A673 (cell line): ENCODE data around the gene ADAMTS2.

Source experiments
- EZH2 ChIP-seq: fragments of 200-600 bp; sonication (generic); IDR thresholded peaks from 2 replicates; pipeline ENCODE4 v1.6.1; 2017; ENCODE audit warnings: borderline replicate concordance, low read depth, mild to moderate bottlenecking, mixed read lengths, antibody characterized with exemption, low read length; ENCODE audit not compliant: poor library complexity, severe bottlenecking
- TF ChIP-seq, protein P1 (sequence below): fragments of 300-800, 200-600 bp; sonication (generic); conservative IDR thresholded peaks from 2 replicates; pipeline ENCODE4 v1.5.1; 2017; ENCODE audit warnings: low read depth, mild to moderate bottlenecking, antibody characterized with exemption, low read length, moderate library complexity, mixed read lengths

DNA sequence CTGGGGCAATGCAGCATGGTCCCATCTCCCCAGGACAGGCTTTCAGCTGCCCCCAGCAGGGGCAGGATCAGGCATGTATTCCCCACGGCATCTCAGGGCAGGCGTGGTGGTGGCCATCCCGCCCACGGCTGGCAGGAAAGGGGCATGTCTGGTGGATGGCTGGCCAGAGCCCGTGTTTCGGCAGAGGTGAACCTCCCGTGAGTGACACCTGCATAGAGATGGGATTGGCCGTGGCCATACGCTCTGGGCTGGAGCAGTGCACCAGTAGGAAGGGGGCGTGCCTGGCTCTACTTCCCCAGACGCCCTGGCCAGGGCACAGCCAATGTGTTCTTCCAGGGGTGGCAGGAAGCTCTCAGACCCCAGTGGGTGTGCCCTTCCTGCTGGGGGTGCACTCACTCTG lies 146.0 kb downstream of the ADAMTS2 start:
- TF ChIP-seq, protein P1, sequence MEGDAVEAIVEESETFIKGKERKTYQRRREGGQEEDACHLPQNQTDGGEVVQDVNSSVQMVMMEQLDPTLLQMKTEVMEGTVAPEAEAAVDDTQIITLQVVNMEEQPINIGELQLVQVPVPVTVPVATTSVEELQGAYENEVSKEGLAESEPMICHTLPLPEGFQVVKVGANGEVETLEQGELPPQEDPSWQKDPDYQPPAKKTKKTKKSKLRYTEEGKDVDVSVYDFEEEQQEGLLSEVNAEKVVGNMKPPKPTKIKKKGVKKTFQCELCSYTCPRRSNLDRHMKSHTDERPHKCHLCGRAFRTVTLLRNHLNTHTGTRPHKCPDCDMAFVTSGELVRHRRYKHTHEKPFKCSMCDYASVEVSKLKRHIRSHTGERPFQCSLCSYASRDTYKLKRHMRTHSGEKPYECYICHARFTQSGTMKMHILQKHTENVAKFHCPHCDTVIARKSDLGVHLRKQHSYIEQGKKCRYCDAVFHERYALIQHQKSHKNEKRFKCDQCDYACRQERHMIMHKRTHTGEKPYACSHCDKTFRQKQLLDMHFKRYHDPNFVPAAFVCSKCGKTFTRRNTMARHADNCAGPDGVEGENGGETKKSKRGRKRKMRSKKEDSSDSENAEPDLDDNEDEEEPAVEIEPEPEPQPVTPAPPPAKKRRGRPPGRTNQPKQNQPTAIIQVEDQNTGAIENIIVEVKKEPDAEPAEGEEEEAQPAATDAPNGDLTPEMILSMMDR: no peak
- no peak for TF ChIP-seq EZH2
